Peyer's patch (tissue), 4 donors: ENCODE measurements around the gene MISP3.

ENCODE experiments used
- POLR2A ChIP-seq, 2 donors: fragments of 450-650 bp; IDR thresholded peaks; one replicate each; pipeline ENCODE4 v1.5.1; 2017; ENCODE audit warnings: antibody characterized with exemption in 2 of 2, mild to moderate bottlenecking in 2 of 2, moderate library complexity in 2 of 2
- TF ChIP-seq, protein P1 (sequence below), 6 experiments: fragments of 450-650 bp in 4 of 6; fragments of 200-600 bp in 2 of 6; sonication (generic) in 1 of 6; IDR thresholded peaks; one replicate each; pipeline ENCODE4 v1.5.1; 2017 to 2019; ENCODE audit warnings: antibody characterized with exemption in 6 of 6, mild to moderate bottlenecking in 3 of 6, moderate library complexity in 1 of 6

DNA sequence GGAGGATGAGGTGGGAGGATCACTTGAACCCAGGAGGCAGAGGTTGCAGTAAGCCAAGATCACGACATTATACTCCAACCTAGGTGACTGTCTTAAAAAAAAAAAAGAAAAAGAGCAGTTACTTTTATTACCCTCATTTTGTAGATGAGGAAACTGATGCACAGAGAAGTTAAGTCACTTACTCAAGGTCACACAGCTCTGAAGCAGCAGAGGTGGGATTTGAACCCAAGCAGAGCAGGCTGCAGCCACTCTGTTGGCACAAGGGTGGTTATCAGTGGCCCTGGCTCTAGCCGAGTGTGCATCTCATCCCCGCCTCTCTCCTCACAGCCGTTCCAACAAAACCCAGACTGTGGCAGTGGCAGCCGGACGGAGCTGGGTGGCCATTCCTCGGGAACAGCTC, 33.4 kb upstream of the MISP3 start:
- TF ChIP-seq, protein P1, sequence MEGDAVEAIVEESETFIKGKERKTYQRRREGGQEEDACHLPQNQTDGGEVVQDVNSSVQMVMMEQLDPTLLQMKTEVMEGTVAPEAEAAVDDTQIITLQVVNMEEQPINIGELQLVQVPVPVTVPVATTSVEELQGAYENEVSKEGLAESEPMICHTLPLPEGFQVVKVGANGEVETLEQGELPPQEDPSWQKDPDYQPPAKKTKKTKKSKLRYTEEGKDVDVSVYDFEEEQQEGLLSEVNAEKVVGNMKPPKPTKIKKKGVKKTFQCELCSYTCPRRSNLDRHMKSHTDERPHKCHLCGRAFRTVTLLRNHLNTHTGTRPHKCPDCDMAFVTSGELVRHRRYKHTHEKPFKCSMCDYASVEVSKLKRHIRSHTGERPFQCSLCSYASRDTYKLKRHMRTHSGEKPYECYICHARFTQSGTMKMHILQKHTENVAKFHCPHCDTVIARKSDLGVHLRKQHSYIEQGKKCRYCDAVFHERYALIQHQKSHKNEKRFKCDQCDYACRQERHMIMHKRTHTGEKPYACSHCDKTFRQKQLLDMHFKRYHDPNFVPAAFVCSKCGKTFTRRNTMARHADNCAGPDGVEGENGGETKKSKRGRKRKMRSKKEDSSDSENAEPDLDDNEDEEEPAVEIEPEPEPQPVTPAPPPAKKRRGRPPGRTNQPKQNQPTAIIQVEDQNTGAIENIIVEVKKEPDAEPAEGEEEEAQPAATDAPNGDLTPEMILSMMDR (IDR thresholded peaks at IDR 0.05): no peak
- TF ChIP-seq POLR2A (IDR thresholded peaks at IDR 0.05): no peak
